ENCODE results near the gene MVK.
A peak's percentile ranks its signal among the peaks of the same experiment; 100 is the strongest.

Gene MVK

GRCh38 chr12:109583733-109584132, 10.1 kb downstream of the MVK start:
- H3K36me3 Mint-ChIP-seq (ENCODE audit: low read depth), result peaks cover 24% of the 10 kb centered on the region

GRCh38 chr12:109586385-109587296, 13.0 kb downstream of the MVK start:
- no peaks in the 10 kb centered on the region for H3K4me1 Mint-ChIP-seq (ENCODE audit: low read depth)
- no peak overlapping the region for H3K4me3 Mint-ChIP-seq
- H3K36me3 Mint-ChIP-seq (ENCODE audit: low read depth), result peaks cover 28% of the 10 kb centered on the region
- H3K27me3 Mint-ChIP-seq (ENCODE audit: low read depth), result no peaks in the 10 kb centered on the region
- no peak overlapping the region for H3K27ac Mint-ChIP-seq
- H3K9me3 Mint-ChIP-seq, result no peaks in the 10 kb centered on the region

More at GRCh38 chr12:109583733-109584132, 10.1 kb downstream of the MVK start:
- H3K4me1 Mint-ChIP-seq (ENCODE audit: low read depth), result no peaks in the 10 kb centered on the region
- H3K27ac Mint-ChIP-seq, result no peak overlapping the region
- H3K27me3 Mint-ChIP-seq (ENCODE audit: low read depth), result no peaks in the 10 kb centered on the region
- H3K9me3 Mint-ChIP-seq, result no peaks in the 10 kb centered on the region
- H3K4me3 Mint-ChIP-seq, result no peak overlapping the region

GRCh38 chr12:109587921-109588320, 14.3 kb downstream of the MVK start:
- Mint-ChIP-seq H3K27ac (no peak overlapping the region), H3K36me3 (ENCODE audit: low read depth) (peaks cover 30% of the 10 kb centered on the region), H3K27me3 (ENCODE audit: low read depth) (no peaks in the 10 kb centered on the region), H3K9me3 (no peaks in the 10 kb centered on the region), H3K4me3 (no peak overlapping the region), H3K4me1 (ENCODE audit: low read depth) (no peaks in the 10 kb centered on the region)

GRCh38 chr12:109588461-109589239, 15.1 kb downstream of the MVK start:
- no peaks in the 10 kb centered on the region for H3K4me1 Mint-ChIP-seq (ENCODE audit: low read depth)
- no peak overlapping the region for H3K27ac Mint-ChIP-seq
- H3K27me3 Mint-ChIP-seq (ENCODE audit: low read depth), result no peaks in the 10 kb centered on the region
- H3K36me3 Mint-ChIP-seq (ENCODE audit: low read depth), result peaks cover 32% of the 10 kb centered on the region
- no peaks in the 10 kb centered on the region for H3K9me3 Mint-ChIP-seq
- H3K4me3 Mint-ChIP-seq, result no peak overlapping the region

GRCh38 chr12:109589240-109589590, 15.6 kb downstream of the MVK start:
- H3K4me1 Mint-ChIP-seq (ENCODE audit: low read depth), result no peaks in the 10 kb centered on the region
- no peaks in the 10 kb centered on the region for H3K27me3 Mint-ChIP-seq (ENCODE audit: low read depth)
- no peaks in the 10 kb centered on the region for H3K9me3 Mint-ChIP-seq
- H3K4me3 Mint-ChIP-seq, result no peak overlapping the region
- peaks cover 35% of the 10 kb centered on the region for H3K36me3 Mint-ChIP-seq (ENCODE audit: low read depth)
- H3K27ac Mint-ChIP-seq, result no peak overlapping the region

- Mint-ChIP-seq H3K27ac (no peak overlapping the region), H3K27me3 (ENCODE audit: low read depth) (no peaks in the 10 kb centered on the region), H3K4me3 (no peak overlapping the region), H3K9me3 (no peaks in the 10 kb centered on the region), H3K4me1 (ENCODE audit: low read depth) (peaks cover 4% of the 10 kb centered on the region), H3K36me3 (ENCODE audit: low read depth) (peaks cover 40% of the 10 kb centered on the region)
Observed at GRCh38 chr12:109589691-109590245, 16.2 kb downstream of the MVK start.

GRCh38 chr12:109590566-109590965, 17.0 kb downstream of the MVK start:
- Mint-ChIP-seq H3K27me3 (ENCODE audit: low read depth) (no peaks in the 10 kb centered on the region), H3K4me3 (no peak overlapping the region), H3K9me3 (no peaks in the 10 kb centered on the region), H3K4me1 (ENCODE audit: low read depth) (peaks cover 10% of the 10 kb centered on the region), H3K36me3 (ENCODE audit: low read depth) (peaks cover 42% of the 10 kb centered on the region), H3K27ac (no peak overlapping the region)

- H3K27ac Mint-ChIP-seq, result no peak overlapping the region
- H3K4me3 Mint-ChIP-seq, result no peak overlapping the region
- no peaks in the 10 kb centered on the region for H3K27me3 Mint-ChIP-seq (ENCODE audit: low read depth)
- no peaks in the 10 kb centered on the region for H3K9me3 Mint-ChIP-seq
- H3K4me1 Mint-ChIP-seq (ENCODE audit: low read depth), result peaks cover 14% of the 10 kb centered on the region
- H3K36me3 Mint-ChIP-seq (ENCODE audit: low read depth), result peaks cover 45% of the 10 kb centered on the region
Observed at GRCh38 chr12:109591041-109591440, 17.4 kb downstream of the MVK start.

- H3K4me1 Mint-ChIP-seq (ENCODE audit: low read depth), result peaks cover 14% of the 10 kb centered on the region
- no peak overlapping the region for H3K4me3 Mint-ChIP-seq
- no peaks in the 10 kb centered on the region for H3K27me3 Mint-ChIP-seq (ENCODE audit: low read depth)
- peaks cover 43% of the 10 kb centered on the region for H3K36me3 Mint-ChIP-seq (ENCODE audit: low read depth)
- H3K27ac Mint-ChIP-seq, result no peak overlapping the region
- no peaks in the 10 kb centered on the region for H3K9me3 Mint-ChIP-seq
Observed at GRCh38 chr12:109592195-109592904, 18.8 kb downstream of the MVK start.

GRCh38 chr12:109592905-109593272, 19.3 kb downstream of the MVK start:
- peaks cover 42% of the 10 kb centered on the region for H3K36me3 Mint-ChIP-seq (ENCODE audit: low read depth)
- H3K9me3 Mint-ChIP-seq, result no peaks in the 10 kb centered on the region
- peaks cover 14% of the 10 kb centered on the region for H3K4me1 Mint-ChIP-seq (ENCODE audit: low read depth)
- H3K27ac Mint-ChIP-seq, result no peak overlapping the region
- no peaks in the 10 kb centered on the region for H3K27me3 Mint-ChIP-seq (ENCODE audit: low read depth)
- no peak overlapping the region for H3K4me3 Mint-ChIP-seq

- Mint-ChIP-seq H3K4me1 (ENCODE audit: low read depth) (peaks cover 14% of the 10 kb centered on the region), H3K36me3 (ENCODE audit: low read depth) (peaks cover 33% of the 10 kb centered on the region), H3K4me3 (no peak overlapping the region), H3K27ac (no peak overlapping the region), H3K9me3 (no peaks in the 10 kb centered on the region), H3K27me3 (ENCODE audit: low read depth) (no peaks in the 10 kb centered on the region)
Observed at GRCh38 chr12:109594556-109595317, 21.1 kb downstream of the MVK start.

- peaks cover 14% of the 10 kb centered on the region for H3K4me1 Mint-ChIP-seq (ENCODE audit: low read depth)
- H3K27me3 Mint-ChIP-seq (ENCODE audit: low read depth), result no peaks in the 10 kb centered on the region
- no peak overlapping the region for H3K4me3 Mint-ChIP-seq
- peak overlapping the region; percentile 72 for H3K27ac Mint-ChIP-seq
- H3K36me3 Mint-ChIP-seq (ENCODE audit: low read depth), result peaks cover 30% of the 10 kb centered on the region
- no peaks in the 10 kb centered on the region for H3K9me3 Mint-ChIP-seq
Observed at GRCh38 chr12:109595321-109595902, 21.8 kb downstream of the MVK start.

GRCh38 chr12:109596418-109597244, 23.0 kb downstream of the MVK start:
- H3K27me3 Mint-ChIP-seq (ENCODE audit: low read depth), result no peaks in the 10 kb centered on the region
- H3K9me3 Mint-ChIP-seq, result no peaks in the 10 kb centered on the region
- peaks cover 14% of the 10 kb centered on the region for H3K4me1 Mint-ChIP-seq (ENCODE audit: low read depth)
- no peak overlapping the region for H3K4me3 Mint-ChIP-seq
- H3K36me3 Mint-ChIP-seq (ENCODE audit: low read depth), result peaks cover 23% of the 10 kb centered on the region
- H3K27ac Mint-ChIP-seq, result no peak overlapping the region

All from T-helper 1 cell treated with Interleukin-12 subunit alpha and Interleukin-12 subunit beta and Interleukin-4 antibody, amounts not matched to agents 30 μg/mL and 1 μg/mL, for 36 hours (primary cell).